ENCODE results near the gene HRAS. TPM values are rescaled to one million over a fixed set of nuclear protein-coding genes. Genes with fewer than 3 reads are reported as not detected.

HRAS gene
- total RNA-seq, 1 experiment from 2014 or later: 175 TPM

DNA sequence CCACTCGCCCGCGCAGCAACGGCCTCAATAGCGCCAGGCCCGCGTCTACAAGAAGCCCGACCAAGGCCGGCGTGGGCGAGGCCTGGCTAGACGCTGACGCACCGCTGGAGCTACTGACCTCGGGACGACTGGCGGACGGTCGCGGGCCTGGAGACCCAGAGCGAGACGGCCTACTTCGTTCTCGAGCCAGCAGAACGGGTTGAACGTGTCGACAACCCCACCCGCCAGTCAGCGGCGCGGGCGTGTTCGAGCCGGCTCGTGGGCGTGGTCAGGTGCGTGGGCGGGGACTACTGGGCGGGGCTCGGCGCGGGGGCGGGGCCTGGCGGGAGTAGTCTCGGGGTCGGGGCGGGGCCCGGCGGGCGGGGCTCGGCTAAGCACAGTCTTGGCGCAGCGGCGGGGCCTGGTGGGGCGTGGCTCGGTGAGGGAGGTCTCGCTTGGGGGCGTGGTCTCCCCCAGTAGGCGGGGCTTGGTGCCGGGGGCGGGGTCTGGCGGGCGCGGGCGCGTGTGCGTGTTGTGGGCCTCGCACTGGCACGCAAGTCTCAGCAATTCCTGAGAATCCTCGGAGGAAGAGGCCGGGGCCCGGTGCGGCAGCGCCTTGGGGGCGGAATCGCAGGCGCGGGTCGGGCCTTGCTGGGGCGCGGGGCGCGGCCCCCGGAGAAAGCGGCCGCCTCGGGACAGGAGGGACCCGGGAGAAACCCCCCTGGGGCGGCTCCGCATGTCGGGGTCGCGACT, 28.2 kb downstream of the HRAS start, which contains the start of gene RNH1:
Gene RNH1 (minus strand): TSS at position 248 of the 732 bp plus-strand sequence. CDS start 5,080 bp downstream, outside the sequence.
- intact Hi-C loops (cut with micrococcal nuclease; ENCODE audit: unreplicated experiment): no loop called here
- DNase-seq (ENCODE audit: low read depth, low spot score): peak; percentile 46
- TF ChIP-seq TCF7L2 (IDR thresholded peaks at IDR 0.05; ENCODE audit: low read depth, low read length): no peak
- peak; percentile 90; the same call in 1 of the 2 replicates for TF ChIP-seq SIN3A (IDR thresholded peaks at IDR 0.05; ENCODE audit: borderline replicate concordance, insufficient read depth, low read depth, low read length)
- TF ChIP-seq POLR2AphosphoS5 (IDR thresholded peaks at IDR 0.05; ENCODE audit: low read depth, low read length): peak; percentile 93
- TF ChIP-seq, protein P1, sequence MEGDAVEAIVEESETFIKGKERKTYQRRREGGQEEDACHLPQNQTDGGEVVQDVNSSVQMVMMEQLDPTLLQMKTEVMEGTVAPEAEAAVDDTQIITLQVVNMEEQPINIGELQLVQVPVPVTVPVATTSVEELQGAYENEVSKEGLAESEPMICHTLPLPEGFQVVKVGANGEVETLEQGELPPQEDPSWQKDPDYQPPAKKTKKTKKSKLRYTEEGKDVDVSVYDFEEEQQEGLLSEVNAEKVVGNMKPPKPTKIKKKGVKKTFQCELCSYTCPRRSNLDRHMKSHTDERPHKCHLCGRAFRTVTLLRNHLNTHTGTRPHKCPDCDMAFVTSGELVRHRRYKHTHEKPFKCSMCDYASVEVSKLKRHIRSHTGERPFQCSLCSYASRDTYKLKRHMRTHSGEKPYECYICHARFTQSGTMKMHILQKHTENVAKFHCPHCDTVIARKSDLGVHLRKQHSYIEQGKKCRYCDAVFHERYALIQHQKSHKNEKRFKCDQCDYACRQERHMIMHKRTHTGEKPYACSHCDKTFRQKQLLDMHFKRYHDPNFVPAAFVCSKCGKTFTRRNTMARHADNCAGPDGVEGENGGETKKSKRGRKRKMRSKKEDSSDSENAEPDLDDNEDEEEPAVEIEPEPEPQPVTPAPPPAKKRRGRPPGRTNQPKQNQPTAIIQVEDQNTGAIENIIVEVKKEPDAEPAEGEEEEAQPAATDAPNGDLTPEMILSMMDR (IDR thresholded peaks at IDR 0.05): no peak
- TF ChIP-seq, protein P2, sequence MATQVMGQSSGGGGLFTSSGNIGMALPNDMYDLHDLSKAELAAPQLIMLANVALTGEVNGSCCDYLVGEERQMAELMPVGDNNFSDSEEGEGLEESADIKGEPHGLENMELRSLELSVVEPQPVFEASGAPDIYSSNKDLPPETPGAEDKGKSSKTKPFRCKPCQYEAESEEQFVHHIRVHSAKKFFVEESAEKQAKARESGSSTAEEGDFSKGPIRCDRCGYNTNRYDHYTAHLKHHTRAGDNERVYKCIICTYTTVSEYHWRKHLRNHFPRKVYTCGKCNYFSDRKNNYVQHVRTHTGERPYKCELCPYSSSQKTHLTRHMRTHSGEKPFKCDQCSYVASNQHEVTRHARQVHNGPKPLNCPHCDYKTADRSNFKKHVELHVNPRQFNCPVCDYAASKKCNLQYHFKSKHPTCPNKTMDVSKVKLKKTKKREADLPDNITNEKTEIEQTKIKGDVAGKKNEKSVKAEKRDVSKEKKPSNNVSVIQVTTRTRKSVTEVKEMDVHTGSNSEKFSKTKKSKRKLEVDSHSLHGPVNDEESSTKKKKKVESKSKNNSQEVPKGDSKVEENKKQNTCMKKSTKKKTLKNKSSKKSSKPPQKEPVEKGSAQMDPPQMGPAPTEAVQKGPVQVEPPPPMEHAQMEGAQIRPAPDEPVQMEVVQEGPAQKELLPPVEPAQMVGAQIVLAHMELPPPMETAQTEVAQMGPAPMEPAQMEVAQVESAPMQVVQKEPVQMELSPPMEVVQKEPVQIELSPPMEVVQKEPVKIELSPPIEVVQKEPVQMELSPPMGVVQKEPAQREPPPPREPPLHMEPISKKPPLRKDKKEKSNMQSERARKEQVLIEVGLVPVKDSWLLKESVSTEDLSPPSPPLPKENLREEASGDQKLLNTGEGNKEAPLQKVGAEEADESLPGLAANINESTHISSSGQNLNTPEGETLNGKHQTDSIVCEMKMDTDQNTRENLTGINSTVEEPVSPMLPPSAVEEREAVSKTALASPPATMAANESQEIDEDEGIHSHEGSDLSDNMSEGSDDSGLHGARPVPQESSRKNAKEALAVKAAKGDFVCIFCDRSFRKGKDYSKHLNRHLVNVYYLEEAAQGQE (IDR thresholded peaks at IDR 0.05; ENCODE audit: insufficient read depth in 1 of 2, low read depth in 2 of 2, low read length in 1 of 2): no peak
- ChIA-PET POLR2A (interaction anchor here (0.6 to 1.2 kb wide), 6 partner anchors 11 to 153 kb away, joined by 3 to 5 read pairs (median 4); partner anchors contain the start of gene SIGIRR), CTCF (interaction anchor here (0.8 kb wide), 1 partner anchor 9 kb away, joined by 4 read pairs; no protein-coding TSS in a partner anchor)
- H3K27me3 ChIP-seq (ENCODE audit: control insufficient read depth, insufficient read depth, low read length): no peaks in the 10 kb centered on the region
- no TSS peak for BruUV-seq (replicated peaks)
- no peaks in the 10 kb centered on the region for H3K9me3 ChIP-seq (ENCODE audit: control insufficient read depth, insufficient read depth, low read depth, low read length)
- peaks cover 24% of the 10 kb centered on the region for H3K4me1 ChIP-seq (ENCODE audit: control insufficient read depth, insufficient read depth, low read length)
- H3K27ac ChIP-seq (ENCODE audit: low read length): peak within 1 kb of the TSS; percentile 99
- in situ Hi-C loops (cut with HindIII; ENCODE audit: low pct_unique_long_range_greater_than_20kb, low sequenced_read_pairs): no loop called here
- ATAC-seq: peak; percentile 84
- peaks cover 2% of the 10 kb centered on the region; the same call in 1 of the 2 replicates for H3K36me3 ChIP-seq (ENCODE audit: control insufficient read depth, insufficient read depth, low read length)
- H3K4me3 ChIP-seq (ENCODE audit: low read depth in 2 of 2, low read length in 2 of 2): peak within 1 kb of the TSS; percentile 84 to 94

DNA sequence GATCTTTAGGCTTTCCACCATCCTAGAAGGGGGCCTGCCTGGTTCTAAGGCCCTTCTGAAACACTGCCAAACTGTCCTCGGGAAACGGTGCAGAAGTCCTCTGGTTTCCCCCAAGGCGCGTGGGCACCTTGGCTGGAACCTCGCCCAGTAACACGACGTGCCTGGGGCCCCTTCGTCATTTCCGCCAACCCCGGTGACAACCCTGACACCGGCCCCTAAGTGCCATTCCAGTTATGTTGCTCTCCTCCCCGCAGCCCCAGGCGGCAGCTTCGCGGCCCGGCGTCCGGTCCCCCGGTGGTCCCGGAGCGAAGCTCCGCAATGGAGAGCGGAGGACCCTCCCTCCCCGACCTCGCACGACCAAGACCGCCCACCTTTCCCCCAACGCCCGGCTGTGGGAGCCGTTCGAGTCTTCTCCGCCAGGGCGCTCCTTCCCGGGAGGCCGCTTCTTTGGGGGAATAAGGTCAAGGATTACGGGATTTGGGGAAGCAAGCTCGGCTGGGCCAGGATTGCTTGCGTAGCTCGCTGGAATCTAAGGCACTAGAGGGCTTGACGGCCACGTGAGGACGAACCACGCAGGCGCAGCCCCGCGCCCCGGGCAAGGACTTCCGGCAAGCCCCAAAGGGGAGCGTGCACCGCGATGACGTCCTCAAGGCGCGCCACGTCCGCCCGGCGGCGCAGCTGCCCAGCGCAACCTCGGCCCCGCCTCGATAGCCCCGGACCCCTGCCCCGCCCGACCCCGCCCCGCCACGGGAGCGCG, 29.0 kb downstream of the HRAS start:
- ChIA-PET CTCF (interaction anchor here (0.6 to 0.8 kb wide), 2 partner anchors 8 to 325 kb away, joined by 4 to 14 read pairs; no protein-coding TSS in a partner anchor), POLR2A (interaction anchor here (0.6 to 1.2 kb wide), 7 partner anchors 12 to 154 kb away, joined by 3 to 11 read pairs (median 5); partner anchors contain the start of gene SIGIRR)
- ATAC-seq (peak; percentile 88), DNase-seq (ENCODE audit: low read depth, low spot score) (peak; percentile 91)
- in situ Hi-C loops (cut with HindIII; ENCODE audit: low pct_unique_long_range_greater_than_20kb, low sequenced_read_pairs): no loop called here
- H3K36me3 ChIP-seq (ENCODE audit: control insufficient read depth, insufficient read depth, low read length): peaks cover 2% of the 10 kb centered on the region; the same call in 1 of the 2 replicates
- H3K27ac ChIP-seq (ENCODE audit: low read length): peak overlapping the region; percentile 99
- H3K4me1 ChIP-seq (ENCODE audit: control insufficient read depth, insufficient read depth, low read length): peaks cover 24% of the 10 kb centered on the region
- TF ChIP-seq, protein P2 (IDR thresholded peaks at IDR 0.05; ENCODE audit: insufficient read depth in 1 of 2, low read depth in 2 of 2, low read length in 1 of 2): no peak; a peak in 2 of 4 replicates
- peak; percentile 70; the same call in 1 of the 2 replicates for TF ChIP-seq POLR2AphosphoS5 (IDR thresholded peaks at IDR 0.05; ENCODE audit: low read depth, low read length)
- H3K4me3 ChIP-seq (ENCODE audit: low read depth in 2 of 2, low read length in 2 of 2): peak overlapping the region; percentile 83 to 94
- no peaks in the 10 kb centered on the region for H3K9me3 ChIP-seq (ENCODE audit: control insufficient read depth, insufficient read depth, low read depth, low read length)
- no TSS peak for BruUV-seq (replicated peaks)
- intact Hi-C loops (cut with micrococcal nuclease; ENCODE audit: unreplicated experiment): no loop called here
- no peaks in the 10 kb centered on the region for H3K27me3 ChIP-seq (ENCODE audit: control insufficient read depth, insufficient read depth, low read length)

Measured in Panc1 (cell line).